ENCODE results near the gene NFATC3. TPM values are rescaled to one million over a fixed set of nuclear protein-coding genes. Genes with fewer than 3 reads are reported as not detected.

Gene NFATC3
- total and polyA plus RNA-seq, 8 donors: 5.5 to 385 (median 20.6) TPM

GRCh38 chr16:68255712-68256111, 170.5 kb downstream of the NFATC3 start:
- intact Hi-C loops (cut with DNase I; ENCODE audit: low total_unique reads): no loop called here
- no peak for TF ChIP-seq POLR2AphosphoS5 (IDR thresholded peaks at IDR 0.05)
- no peak for TF ChIP-seq CTCF (IDR thresholded peaks at IDR 0.05)
- no peak for TF ChIP-seq POLR2A (IDR thresholded peaks at IDR 0.05)
- TF ChIP-seq EP300 (IDR thresholded peaks at IDR 0.05): no peak
- Histone ChIP-seq H3K27me3 (no peaks in the 10 kb centered on the region), H3K4me3 (no peak overlapping the region), H3K27ac (no peak overlapping the region), H3K4me1 (peaks cover 5 to 17% (median 8%) of the 10 kb centered on the region in 4 donors), H3K36me3 (peaks cover 32 to 96% (median 86%) of the 10 kb centered on the region in 4 donors), H3K9me3 (no peaks in the 10 kb centered on the region)
- 91 to 94% (median 92%) methylated on average over 18 of the region's 18 CpGs for WGBS, 5 donors
- no peak for DNase-seq

GRCh38 chr16:68257251-68257905, 172.2 kb downstream of the NFATC3 start:
- Histone ChIP-seq H3K27ac (peak overlapping the region in 4 of 5 donors; percentile 56 to 79 (median 70)), H3K4me3 (no peak overlapping the region), H3K4me1 (peaks cover 6 to 30% (median 11%) of the 10 kb centered on the region in 4 donors), H3K36me3 (peaks cover 31 to 83% (median 71%) of the 10 kb centered on the region in 4 donors), H3K27me3 (no peaks in the 10 kb centered on the region), H3K9me3 (no peaks in the 10 kb centered on the region)
- peak in 1 of 2 donors; percentile 60 for DNase-seq
- WGBS, 5 donors: 69 to 86% (median 76%) methylated on average over 6 of the region's 6 CpGs
- intact Hi-C loops (cut with DNase I; ENCODE audit: low total_unique reads): no loop called here
- TF ChIP-seq CTCF (IDR thresholded peaks at IDR 0.05): no peak
- no peak for TF ChIP-seq POLR2A (IDR thresholded peaks at IDR 0.05)
- no peak for TF ChIP-seq POLR2AphosphoS5 (IDR thresholded peaks at IDR 0.05)
- no peak for TF ChIP-seq EP300 (IDR thresholded peaks at IDR 0.05)

- Histone ChIP-seq H3K36me3 (peaks cover 31 to 75% (median 63%) of the 10 kb centered on the region in 4 donors), H3K4me3 (no peak overlapping the region), H3K9me3 (no peaks in the 10 kb centered on the region), H3K27ac (peak overlapping the region in 4 of 5 donors; percentile 56 to 79 (median 70)), H3K4me1 (peaks cover 6 to 30% (median 11%) of the 10 kb centered on the region in 4 donors), H3K27me3 (no peaks in the 10 kb centered on the region)
- intact Hi-C loops (cut with DNase I; ENCODE audit: low total_unique reads): no loop called here
- TF ChIP-seq EP300 (IDR thresholded peaks at IDR 0.05) (peak; percentile 53), POLR2AphosphoS5 (IDR thresholded peaks at IDR 0.05) (peak in 2 of 3 donors; percentile 22 to 68), POLR2A (IDR thresholded peaks at IDR 0.05) (no peak)
- DNase-seq: peak in 1 of 2 donors; percentile 81
- WGBS, 5 donors: 50 to 58% (median 54%) methylated on average over 11 to 13 of the region's 13 CpGs
Measured at GRCh38 chr16:68257906-68258800, 173.0 kb downstream of the NFATC3 start.

GRCh38 chr16:68259007-68259825, 174.0 kb downstream of the NFATC3 start:
- WGBS, 5 donors: 89 to 93% (median 93%) methylated on average over 25 to 27 of the region's 27 CpGs
- H3K4me1 ChIP-seq: peaks cover 13 to 38% (median 18%) of the 10 kb centered on the region in 4 donors
- no peak for DNase-seq
- H3K36me3 ChIP-seq: peaks cover 31 to 64% (median 53%) of the 10 kb centered on the region in 4 donors
- intact Hi-C loops (cut with DNase I; ENCODE audit: low total_unique reads): no loop called here
- no peak for TF ChIP-seq POLR2AphosphoS5 (IDR thresholded peaks at IDR 0.05)
- no peak for TF ChIP-seq CTCF (IDR thresholded peaks at IDR 0.05)
- no peak for TF ChIP-seq EP300 (IDR thresholded peaks at IDR 0.05)
- TF ChIP-seq POLR2A (IDR thresholded peaks at IDR 0.05): no peak
- peak overlapping the region in 3 of 5 donors; percentile 69 to 79 (median 72) for H3K27ac ChIP-seq
- H3K4me3 ChIP-seq: no peak overlapping the region
- no peaks in the 10 kb centered on the region for H3K9me3 ChIP-seq
- no peaks in the 10 kb centered on the region for H3K27me3 ChIP-seq
